ENCODE measurements around the gene TRIM41.
A peak's percentile ranks its signal among the peaks of the same experiment; 100 is the strongest.
"Not testable (repeated sequence)": the region's sequence is repeated elsewhere in the genome, so short reads cannot be mapped to it uniquely, and the experiment has no call there.

Gene TRIM41

GRCh38 chr5:181192337-181193046 is 30.6 kb upstream of the TRIM41 start:
- DNase-seq (ENCODE audit: low spot score), result no peak

GRCh38 chr5:181193656-181194055 is 29.4 kb upstream of the TRIM41 start:
- no peak for DNase-seq (ENCODE audit: low spot score)

- DNase-seq (ENCODE audit: low spot score), result no peak
Measured at GRCh38 chr5:181194489-181195248, 28.4 kb upstream of the TRIM41 start.

GRCh38 chr5:181195249-181195761 is 27.8 kb upstream of the TRIM41 start:
- DNase-seq (ENCODE audit: low spot score), result no peak

- no peak for DNase-seq (ENCODE audit: low spot score)
Measured at GRCh38 chr5:181197326-181197951, 25.6 kb upstream of the TRIM41 start.

GRCh38 chr5:181198106-181198685 is 24.9 kb upstream of the TRIM41 start:
- DNase-seq (ENCODE audit: low spot score), result no peak

- DNase-seq (ENCODE audit: low spot score), result no peak
Measured at GRCh38 chr5:181198905-181199519, 24.1 kb upstream of the TRIM41 start.

- no peak for DNase-seq (ENCODE audit: low spot score)
Measured at GRCh38 chr5:181199881-181200638, 23.0 kb upstream of the TRIM41 start.

GRCh38 chr5:181200816-181201215 is 22.3 kb upstream of the TRIM41 start:
- DNase-seq (ENCODE audit: low spot score), result no peak

- no peak for DNase-seq (ENCODE audit: low spot score)
Measured at GRCh38 chr5:181203093-181203711, 19.9 kb upstream of the TRIM41 start.

- DNase-seq (ENCODE audit: low spot score), result no peak
Measured at GRCh38 chr5:181203777-181204112, 19.3 kb upstream of the TRIM41 start.

- DNase-seq (ENCODE audit: low spot score), result no peak
Measured at GRCh38 chr5:181204113-181204825, 18.8 kb upstream of the TRIM41 start.

- no peak for DNase-seq (ENCODE audit: low spot score)
Measured at GRCh38 chr5:181204826-181205760, 18.0 kb upstream of the TRIM41 start, which contains the start of gene TRIM7. Gene TRIM7 (minus strand): TSS chr5:181205196. CDS start chr5:181205110, 86 bp downstream.

- peak; percentile 30 for DNase-seq (ENCODE audit: low spot score)
Measured at GRCh38 chr5:181205761-181206649, 17.1 kb upstream of the TRIM41 start.

- peak; percentile 88 for DNase-seq (ENCODE audit: low spot score)
Measured at GRCh38 chr5:181207214-181207959, 15.7 kb upstream of the TRIM41 start.

- DNase-seq (ENCODE audit: low spot score), result no peak
Measured at GRCh38 chr5:181207960-181208253, 15.2 kb upstream of the TRIM41 start.

- DNase-seq (ENCODE audit: low spot score), result not testable (repeated sequence)
Measured at GRCh38 chr5:181209006-181209405, 14.1 kb upstream of the TRIM41 start.
